Right lobe of liver (tissue), 4 donors: ENCODE results near the gene HES4.
A peak's percentile ranks its signal among the peaks of the same experiment; 100 is the strongest.

Experiments used
- POLR2A ChIP-seq: fragments of 450-650 bp; IDR thresholded peaks from one replicate; pipeline ENCODE4 v1.6.1; 2017; ENCODE audit warnings: antibody characterized with exemption, mild to moderate bottlenecking
- TF ChIP-seq, protein P1 (sequence below), 4 donors: fragments of 200-600 bp in 3 of 4; fragments of 450-650 bp in 1 of 4; IDR thresholded peaks; one replicate each; pipeline versions ENCODE4 v1.5.1 to v1.8.0; 2016 to 2022; ENCODE audit warnings: antibody characterized with exemption in 4 of 4, mild to moderate bottlenecking in 2 of 4
- donor health status: DM: no; HTN: no; CAD: no.
- donor health status: DM: no; HTN: no; CAD: no.
- donor health status: DM: no; HTN: yes; CAD: no.

DNA sequence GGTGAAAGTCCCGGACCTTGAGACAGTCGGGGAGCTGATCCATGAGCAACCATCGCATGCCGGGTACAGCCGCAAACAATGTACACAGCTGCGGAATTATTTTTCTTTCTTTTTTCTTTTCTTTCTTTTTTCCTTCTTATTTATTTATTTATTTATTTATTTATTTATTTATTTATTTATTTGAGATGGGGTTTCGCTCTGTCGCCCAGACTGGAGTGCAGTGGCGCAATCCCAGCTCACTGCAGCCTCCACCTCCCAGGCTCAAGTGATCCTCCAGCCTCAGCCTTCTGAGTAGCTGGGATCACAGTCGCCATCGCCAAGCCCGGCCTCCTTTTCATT, 15.5 kb downstream of the HES4 start:
- no peak for TF ChIP-seq POLR2A
- TF ChIP-seq, protein P1, sequence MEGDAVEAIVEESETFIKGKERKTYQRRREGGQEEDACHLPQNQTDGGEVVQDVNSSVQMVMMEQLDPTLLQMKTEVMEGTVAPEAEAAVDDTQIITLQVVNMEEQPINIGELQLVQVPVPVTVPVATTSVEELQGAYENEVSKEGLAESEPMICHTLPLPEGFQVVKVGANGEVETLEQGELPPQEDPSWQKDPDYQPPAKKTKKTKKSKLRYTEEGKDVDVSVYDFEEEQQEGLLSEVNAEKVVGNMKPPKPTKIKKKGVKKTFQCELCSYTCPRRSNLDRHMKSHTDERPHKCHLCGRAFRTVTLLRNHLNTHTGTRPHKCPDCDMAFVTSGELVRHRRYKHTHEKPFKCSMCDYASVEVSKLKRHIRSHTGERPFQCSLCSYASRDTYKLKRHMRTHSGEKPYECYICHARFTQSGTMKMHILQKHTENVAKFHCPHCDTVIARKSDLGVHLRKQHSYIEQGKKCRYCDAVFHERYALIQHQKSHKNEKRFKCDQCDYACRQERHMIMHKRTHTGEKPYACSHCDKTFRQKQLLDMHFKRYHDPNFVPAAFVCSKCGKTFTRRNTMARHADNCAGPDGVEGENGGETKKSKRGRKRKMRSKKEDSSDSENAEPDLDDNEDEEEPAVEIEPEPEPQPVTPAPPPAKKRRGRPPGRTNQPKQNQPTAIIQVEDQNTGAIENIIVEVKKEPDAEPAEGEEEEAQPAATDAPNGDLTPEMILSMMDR (IDR thresholded peaks at IDR 0.05) = peak in 2 of 4 donors; percentile 3 to 5
